Adrenal gland (tissue), 12 donors: ENCODE data around the gene SOX8. TPM values are rescaled to one million over a fixed set of nuclear protein-coding genes. Genes with fewer than 3 reads are reported as not detected.
"Not testable (repeated sequence)": the region's sequence is repeated elsewhere in the genome, so short reads cannot be mapped to it uniquely, and the experiment has no call there.

Source experiments
- DNase-seq, 7 donors: peaks; one replicate each; pipeline ENCODE4 v3.0.0-alpha.2; 2019 to 2020
- H3K27ac ChIP-seq, 5 donors: fragments of 200-600 bp; sonication (generic) in 4 of 5; 1 replicate in 3 of 5; 2 replicates in 2 of 5; pipeline versions ENCODE4 v1.5.1 to v1.8.0; 2016 to 2020; ENCODE audit warnings: mild to moderate bottlenecking in 1 of 5
- H3K27me3 ChIP-seq: fragments of 200-600 bp; 2 replicates; pipeline ENCODE4 v1.8.0; 2021
- H3K36me3 ChIP-seq, 2 donors: fragments of 200-600 bp; replicated peaks in 1 of 2; 1 replicate in 1 of 2; 2 replicates in 1 of 2; pipeline versions ENCODE4 v1.5.1 to v1.8.0; 2018 to 2022
- H3K4me1 ChIP-seq, 2 donors: fragments of 200-600 bp; replicated peaks in 1 of 2; 1 replicate in 1 of 2; 2 replicates in 1 of 2; pipeline versions ENCODE4 v1.5.1 to v1.8.0; 2018 to 2021
- H3K4me3 ChIP-seq, 4 donors: fragments of 200-600 bp; sonication (generic) in 3 of 4; one replicate each; pipeline ENCODE4 v1.5.1; 2016 to 2018
- H3K9me3 ChIP-seq, 3 donors: fragments of 200-600 bp; sonication (generic) in 1 of 3; replicated peaks in 1 of 3; 1 replicate in 2 of 3; 2 replicates in 1 of 3; pipeline versions ENCODE4 v1.5.1 to v1.8.0; 2016 to 2021
- CTCF ChIP-seq, 6 experiments: fragments of 450-650 bp in 4 of 6; fragments of 200-600 bp in 2 of 6; sonication (generic) in 1 of 6; IDR thresholded peaks; 1 replicate in 5 of 6; 2 replicates in 1 of 6; pipeline versions ENCODE4 v1.5.1 to v1.8.0; 2016 to 2021; ENCODE audit warnings: antibody characterized with exemption in 6 of 6, mild to moderate bottlenecking in 2 of 6, moderate library complexity in 1 of 6
- POLR2A ChIP-seq, 2 donors: fragments of 450-650 bp; IDR thresholded peaks; one replicate each; pipeline ENCODE4 v1.6.1; 2017; ENCODE audit warnings: antibody characterized with exemption in 2 of 2, mild to moderate bottlenecking in 2 of 2, moderate library complexity in 1 of 2
- WGBS, 4 donors: extraction: QIAGEN DNeasy Blood & Tissue Kit in 2 of 4; methylation state at CpG; one replicate each; pipeline versions ENCODE4 v1.1.5 to v1.1.7; 2013 to 2017; 5-methylcytosine and 5-hydroxymethylcytosine counted together
- intact Hi-C, 2 donors: fragments of 100-400 bp; cut with DNase I; formaldehyde crosslinking; loops; one replicate each; pipeline versions ENCODE4 v1.14.1 to v1.15.0; 2022 to 2023
- polyA plus RNA-seq, 3 donors: library from polyadenylated mRNA; stranded (reverse); fragments of 200-250 nt in 2 of 3; fragments of 350-450 nt in 1 of 3; fragmentation: Illumina TruSeq in 1 of 3; extraction: RNeasy Lipid Tissue Mini Kit (QIAGEN cat#74804) in 1 of 3; gene quantifications; one replicate each; pipeline ENCODE4 v1.2.3, GENCODE V29; 2013 to 2014
- total RNA-seq, 9 donors: library from RNA; depleted of rRNA in 4 of 9; stranded (reverse); fragments of >200 nt in 4 of 9; fragments of 120-200 nt in 1 of 9; fragmentation: NEBNext Ultra II Directional in 1 of 9; extraction: Animal tissue kit (Norgen Biotek cat#: 25700) in 1 of 9; gene quantifications; one replicate each; pipeline versions ENCODE4 v1.1.0 to v1.2.4, GENCODE V29; 2013 to 2023
- donor health status: healthy with polysubstance abuse.
- donor health status: Bipolar disorder and iron deficiency.
- donor health status: DM: yes; HTN: yes; CAD: no.
- donor health status: DM: no; HTN: no; CAD: no.
- donor health status: DM: no; HTN: no; CAD: no.
- donor health status: DM: yes; HTN: yes; CAD: no.

SOX8 gene
- total and polyA plus RNA-seq, 12 donors = 0.04 to 2.1 (median 0.69) TPM

- WGBS, 4 donors = 81 to 90% (median 84%) methylated on average over 2 to 11 of the region's 11 CpGs
- TF ChIP-seq CTCF (IDR thresholded peaks at IDR 0.05) = no peak
- no peak for TF ChIP-seq POLR2A (IDR thresholded peaks at IDR 0.05)
- no peak overlapping the region for H3K4me3 ChIP-seq
- H3K27me3 ChIP-seq = peaks cover 12% of the 10 kb centered on the region
- no peaks in the 10 kb centered on the region for H3K9me3 ChIP-seq
- H3K4me1 ChIP-seq = no peaks in the 10 kb centered on the region
- no peak overlapping the region for H3K27ac ChIP-seq
- H3K36me3 ChIP-seq = no peaks in the 10 kb centered on the region
- no peak for DNase-seq
- intact Hi-C loops = no loop called here
Observed at GRCh38 chr16:1020591-1020990, 39.0 kb downstream of the SOX8 start.

GRCh38 chr16:1021553-1022160, 40.1 kb downstream of the SOX8 start:
- Histone ChIP-seq H3K9me3 (no peaks in the 10 kb centered on the region), H3K27ac (no peak overlapping the region), H3K4me1 (no peaks in the 10 kb centered on the region), H3K36me3 (no peaks in the 10 kb centered on the region), H3K4me3 (no peak overlapping the region), H3K27me3 (peaks cover 12% of the 10 kb centered on the region)
- intact Hi-C loops = no loop called here
- 79 to 88% (median 82%) methylated on average over 10 to 27 of the region's 27 CpGs for WGBS, 4 donors
- TF ChIP-seq POLR2A (IDR thresholded peaks at IDR 0.05) (no peak), CTCF (IDR thresholded peaks at IDR 0.05) (no peak)
- DNase-seq = no peak

DNA sequence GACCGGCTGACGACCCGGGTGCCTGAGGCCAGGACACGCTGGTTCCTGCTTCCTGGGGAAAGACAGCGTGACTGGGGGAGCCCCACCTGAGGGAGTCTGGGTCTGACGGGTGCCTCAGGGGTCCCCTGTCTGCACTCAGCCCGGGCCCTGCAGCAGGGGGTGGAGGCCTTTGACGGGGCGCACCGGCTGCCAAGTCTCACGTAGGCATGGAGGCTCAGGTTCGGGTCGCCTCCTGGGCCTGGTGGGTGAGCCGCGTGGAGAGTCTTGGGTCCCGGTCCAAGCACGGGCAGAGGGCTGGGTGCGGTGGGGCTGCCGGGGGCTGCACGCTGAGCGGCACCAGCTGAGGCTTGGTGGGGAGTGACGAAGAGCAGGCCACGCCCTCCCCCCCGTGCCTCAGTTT, 40.9 kb downstream of the SOX8 start:
- Histone ChIP-seq H3K9me3 (no peaks in the 10 kb centered on the region), H3K27ac (no peak overlapping the region), H3K36me3 (no peaks in the 10 kb centered on the region), H3K27me3 (peaks cover 12% of the 10 kb centered on the region), H3K4me3 (no peak overlapping the region), H3K4me1 (no peaks in the 10 kb centered on the region)
- 58 to 75% (median 71%) methylated on average over 2 to 24 of the region's 24 CpGs for WGBS, 4 donors
- intact Hi-C loops = no loop called here
- TF ChIP-seq CTCF (IDR thresholded peaks at IDR 0.05) = no peak
- TF ChIP-seq POLR2A (IDR thresholded peaks at IDR 0.05) = no peak
- DNase-seq = no peak

DNA sequence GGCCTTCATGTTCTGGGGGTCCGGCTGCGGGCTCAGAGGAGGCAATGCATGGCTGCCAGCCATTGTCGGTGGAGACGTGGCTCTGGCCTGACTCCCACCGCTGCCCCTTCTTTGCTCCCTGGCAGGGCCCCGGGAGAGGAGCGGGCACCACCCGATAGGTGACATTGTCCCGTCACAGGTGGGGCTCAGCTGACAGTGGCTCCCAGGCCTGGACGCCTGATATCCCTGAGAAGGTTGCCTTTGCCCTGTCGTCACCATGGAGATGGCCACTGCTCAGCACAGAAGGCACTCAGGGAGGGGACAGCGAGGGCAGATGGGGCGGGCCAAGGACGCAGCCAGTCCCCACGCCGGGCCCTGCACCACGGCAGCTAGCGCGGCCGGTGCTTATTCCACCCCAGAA, 42.6 kb downstream of the SOX8 start:
- 75 to 88% (median 84%) methylated on average over 2 to 20 of the region's 20 CpGs for WGBS, 4 donors
- Histone ChIP-seq H3K9me3 (no peaks in the 10 kb centered on the region), H3K27ac (no peak overlapping the region), H3K4me3 (no peak overlapping the region), H3K27me3 (peaks cover 12% of the 10 kb centered on the region), H3K36me3 (no peaks in the 10 kb centered on the region), H3K4me1 (no peaks in the 10 kb centered on the region)
- no peak for DNase-seq
- no peak for TF ChIP-seq CTCF (IDR thresholded peaks at IDR 0.05)
- TF ChIP-seq POLR2A (IDR thresholded peaks at IDR 0.05) = no peak
- intact Hi-C loops = no loop called here

GRCh38 chr16:1025183-1025809, 43.7 kb downstream of the SOX8 start:
- H3K9me3 ChIP-seq, H3K27ac ChIP-seq, intact Hi-C loops, H3K4me1 ChIP-seq, H3K36me3 ChIP-seq, H3K4me3 ChIP-seq: not testable (repeated sequence)
- H3K27me3 ChIP-seq = peaks cover 12% of the 10 kb centered on the region
- 57 to 72% (median 65%) methylated on average over 19 to 24 of the region's 24 CpGs for WGBS, 4 donors
- peak in 2 of 7 donors; percentile 15 to 39 for DNase-seq
